ENCODE data around the gene UNC79. TPM values are rescaled to one million over a fixed set of nuclear protein-coding genes. Genes with fewer than 3 reads are reported as not detected.

Gene UNC79
- total RNA-seq, 4 donors from 2014 or later, result 0.14 to 0.32 TPM; not detected in 2

DNA sequence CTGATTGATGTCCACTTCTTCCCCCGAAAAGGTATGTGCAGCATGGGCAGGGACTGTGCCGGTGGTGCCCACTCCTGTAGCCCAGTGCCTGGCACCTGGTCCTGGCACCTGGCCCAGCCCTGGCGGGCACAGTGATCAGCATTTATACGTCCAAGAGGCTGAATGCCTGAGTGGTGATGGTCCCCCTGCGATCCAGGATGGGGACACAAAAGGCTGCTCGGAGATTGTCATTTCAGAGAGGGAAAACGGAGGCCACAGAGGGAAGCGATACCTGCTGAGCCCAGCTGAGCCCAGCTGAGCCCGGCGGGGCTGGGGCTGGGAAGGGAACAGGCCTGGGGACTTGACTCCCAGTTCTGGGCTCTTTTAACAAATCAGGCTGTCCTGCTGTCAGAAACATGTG lies 301.8 kb downstream of the UNC79 start:
- intact Hi-C loops (cut with DNase I; ENCODE audit: low total_unique reads), result no loop called here
- Histone ChIP-seq H3K9me3 (no peaks in the 10 kb centered on the region), H3K36me3 (no peaks in the 10 kb centered on the region), H3K27me3 (no peaks in the 10 kb centered on the region), H3K27ac (no peak overlapping the region), H3K4me3 (no peak overlapping the region), H3K4me1 (no peaks in the 10 kb centered on the region)
- in situ Hi-C loops (cut with MboI; ENCODE audit: low pct_ligation_motif_present in 1 of 4, low pct_unique_long_range_greater_than_20kb in 1 of 4, low sequenced_read_pairs in 3 of 4), result no loop called here
- 77 to 88% methylated on average over 5 to 10 of the region's 10 CpGs for WGBS, 2 donors (ENCODE audit: low coverage in 1 of 2)
- TF ChIP-seq, protein P1, sequence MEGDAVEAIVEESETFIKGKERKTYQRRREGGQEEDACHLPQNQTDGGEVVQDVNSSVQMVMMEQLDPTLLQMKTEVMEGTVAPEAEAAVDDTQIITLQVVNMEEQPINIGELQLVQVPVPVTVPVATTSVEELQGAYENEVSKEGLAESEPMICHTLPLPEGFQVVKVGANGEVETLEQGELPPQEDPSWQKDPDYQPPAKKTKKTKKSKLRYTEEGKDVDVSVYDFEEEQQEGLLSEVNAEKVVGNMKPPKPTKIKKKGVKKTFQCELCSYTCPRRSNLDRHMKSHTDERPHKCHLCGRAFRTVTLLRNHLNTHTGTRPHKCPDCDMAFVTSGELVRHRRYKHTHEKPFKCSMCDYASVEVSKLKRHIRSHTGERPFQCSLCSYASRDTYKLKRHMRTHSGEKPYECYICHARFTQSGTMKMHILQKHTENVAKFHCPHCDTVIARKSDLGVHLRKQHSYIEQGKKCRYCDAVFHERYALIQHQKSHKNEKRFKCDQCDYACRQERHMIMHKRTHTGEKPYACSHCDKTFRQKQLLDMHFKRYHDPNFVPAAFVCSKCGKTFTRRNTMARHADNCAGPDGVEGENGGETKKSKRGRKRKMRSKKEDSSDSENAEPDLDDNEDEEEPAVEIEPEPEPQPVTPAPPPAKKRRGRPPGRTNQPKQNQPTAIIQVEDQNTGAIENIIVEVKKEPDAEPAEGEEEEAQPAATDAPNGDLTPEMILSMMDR (IDR thresholded peaks at IDR 0.05), result no peak
- TF ChIP-seq POLR2AphosphoS5 (IDR thresholded peaks at IDR 0.05) (no peak), POLR2A (IDR thresholded peaks at IDR 0.05) (no peak)
- DNase-seq, result no peak

DNA sequence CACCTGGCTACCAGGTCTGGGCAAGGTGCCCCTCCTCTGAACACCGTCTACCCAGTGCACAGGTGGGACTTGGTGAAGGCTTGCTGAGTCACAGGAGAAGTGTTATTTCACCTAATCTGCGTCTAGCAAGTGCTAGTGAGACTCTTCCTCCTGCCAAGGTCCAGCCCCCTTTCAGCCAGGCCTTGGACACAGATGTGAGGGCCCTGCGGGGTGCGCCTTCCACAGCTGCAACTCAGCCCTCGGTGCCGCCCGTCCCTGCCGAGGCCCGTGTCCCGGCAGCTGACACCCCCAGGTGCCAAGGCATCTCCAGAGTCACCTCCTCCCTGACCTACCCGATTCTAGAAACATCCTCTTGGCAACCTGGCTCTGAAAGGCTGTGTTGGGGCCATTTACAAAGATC lies 302.5 kb downstream of the UNC79 start:
- 65% methylated on average over 9 of the region's 11 CpGs; no CpG with 5 or more reads in 1 of the 2 donors for WGBS, 2 donors (ENCODE audit: low coverage in 1 of 2)
- DNase-seq, result no peak
- TF ChIP-seq, protein P1 (IDR thresholded peaks at IDR 0.05), result no peak
- TF ChIP-seq POLR2AphosphoS5 (IDR thresholded peaks at IDR 0.05) (no peak), EP300 (IDR thresholded peaks at IDR 0.05; ENCODE audit: low read depth) (no peak), POLR2A (IDR thresholded peaks at IDR 0.05) (no peak)
- in situ Hi-C loops (cut with MboI; ENCODE audit: low pct_ligation_motif_present in 1 of 4, low pct_unique_long_range_greater_than_20kb in 1 of 4, low sequenced_read_pairs in 3 of 4) (no loop called here), intact Hi-C loops (cut with DNase I; ENCODE audit: low total_unique reads) (no loop called here)
- H3K4me3 ChIP-seq, result no peak overlapping the region
- H3K9me3 ChIP-seq, result no peaks in the 10 kb centered on the region
- H3K4me1 ChIP-seq, result no peaks in the 10 kb centered on the region
- H3K27ac ChIP-seq, result no peak overlapping the region
- no peaks in the 10 kb centered on the region for H3K36me3 ChIP-seq
- no peaks in the 10 kb centered on the region for H3K27me3 ChIP-seq

DNA sequence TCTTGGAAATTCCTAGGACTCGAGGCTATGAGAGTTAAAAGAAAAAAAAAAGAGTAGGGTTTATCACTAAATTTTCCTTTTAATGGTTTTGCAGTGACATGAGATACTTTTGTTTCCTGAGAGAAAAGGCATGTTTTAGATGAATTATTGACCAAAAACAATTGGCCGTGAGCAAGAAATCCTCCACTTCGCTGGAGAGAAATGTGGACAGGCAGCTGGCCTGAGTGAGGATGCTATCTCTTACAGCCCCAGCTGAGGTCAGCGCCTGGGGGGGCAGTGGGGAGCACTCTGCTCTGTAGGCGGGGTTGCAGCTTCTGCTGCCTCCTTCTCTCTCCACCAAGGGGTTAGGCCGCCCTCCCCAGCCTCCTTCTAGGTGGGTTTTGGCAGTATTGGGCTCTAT lies 302.9 kb downstream of the UNC79 start:
- Histone ChIP-seq H3K27ac (no peak overlapping the region), H3K4me1 (no peaks in the 10 kb centered on the region), H3K27me3 (no peaks in the 10 kb centered on the region), H3K4me3 (no peak overlapping the region), H3K9me3 (no peaks in the 10 kb centered on the region), H3K36me3 (no peaks in the 10 kb centered on the region)
- in situ Hi-C loops (cut with MboI; ENCODE audit: low pct_ligation_motif_present in 1 of 4, low pct_unique_long_range_greater_than_20kb in 1 of 4, low sequenced_read_pairs in 3 of 4) (no loop called here), intact Hi-C loops (cut with DNase I; ENCODE audit: low total_unique reads) (no loop called here)
- no peak for DNase-seq
- WGBS, 2 donors (ENCODE audit: low coverage in 1 of 2), result 65 to 78% methylated on average over 3 to 6 of the region's 6 CpGs
- TF ChIP-seq, protein P1 (IDR thresholded peaks at IDR 0.05), result no peak
- no peak for TF ChIP-seq POLR2AphosphoS5 (IDR thresholded peaks at IDR 0.05)
- no peak for TF ChIP-seq POLR2A (IDR thresholded peaks at IDR 0.05)
- TF ChIP-seq EP300 (IDR thresholded peaks at IDR 0.05; ENCODE audit: low read depth), result no peak

DNA sequence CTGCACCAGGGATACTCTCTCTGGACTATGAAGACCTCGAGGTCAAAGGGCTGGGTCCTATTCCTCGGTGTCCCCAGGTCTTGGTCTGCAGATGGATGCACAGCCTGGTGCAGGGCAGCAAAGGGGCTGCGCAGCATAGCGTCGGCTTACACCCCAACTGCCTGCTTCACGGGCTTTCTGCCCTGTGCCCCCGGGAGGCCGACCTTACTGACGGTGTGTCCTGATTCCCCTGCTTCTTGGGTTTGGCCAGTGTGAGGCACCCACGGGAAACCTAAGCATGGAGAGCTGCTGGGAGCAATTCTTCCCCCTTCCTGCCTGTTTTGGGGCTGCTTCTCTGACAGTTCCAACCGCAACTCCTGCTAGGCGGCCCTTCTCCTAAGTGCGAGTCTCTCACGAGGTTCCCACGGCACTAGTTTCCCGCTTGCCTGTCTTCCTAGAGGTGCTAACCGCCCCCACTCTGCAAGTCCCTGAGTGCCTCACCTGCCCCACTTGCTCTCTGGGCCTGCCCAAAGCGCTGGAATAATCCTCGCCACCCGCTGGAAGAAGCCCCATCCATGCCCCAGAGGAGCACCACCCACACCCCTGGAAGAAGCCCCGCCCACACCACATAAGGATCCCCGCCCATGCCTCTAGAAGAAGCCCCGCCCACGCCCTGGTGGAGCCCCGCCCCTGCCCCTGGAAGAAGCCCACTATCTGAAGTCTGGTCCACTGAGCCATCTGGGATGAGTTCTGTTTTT lies 303.5 kb downstream of the UNC79 start:
- H3K9me3 ChIP-seq, result no peaks in the 10 kb centered on the region
- H3K4me3 ChIP-seq, result no peak overlapping the region
- DNase-seq, result no peak
- no peaks in the 10 kb centered on the region for H3K36me3 ChIP-seq
- intact Hi-C loops (cut with DNase I; ENCODE audit: low total_unique reads) (no loop called here), in situ Hi-C loops (cut with MboI; ENCODE audit: low pct_ligation_motif_present in 1 of 4, low pct_unique_long_range_greater_than_20kb in 1 of 4, low sequenced_read_pairs in 3 of 4) (no loop called here)
- H3K27me3 ChIP-seq, result no peaks in the 10 kb centered on the region
- no peak overlapping the region for H3K27ac ChIP-seq
- H3K4me1 ChIP-seq, result no peaks in the 10 kb centered on the region
- TF ChIP-seq EP300 (IDR thresholded peaks at IDR 0.05; ENCODE audit: low read depth) (no peak), POLR2A (IDR thresholded peaks at IDR 0.05) (no peak), POLR2AphosphoS5 (IDR thresholded peaks at IDR 0.05) (no peak)
- TF ChIP-seq, protein P1 (IDR thresholded peaks at IDR 0.05), result no peak
- 83 to 93% methylated on average over 8 to 25 of the region's 25 CpGs for WGBS, 2 donors (ENCODE audit: low coverage in 1 of 2)

Data from transverse colon (tissue), 4 donors.